HG02678 (cell line): ENCODE data around the gene KIAA0040.

Experiments used
- ATAC-seq: cut with Tn5 transposase; IDR thresholded peaks from one replicate; pipeline ENCODE4 v1.9.1; 2021; ENCODE audit warnings: mild to moderate bottlenecking, moderate library complexity; ENCODE audit not compliant: unreplicated experiment

Gene KIAA0040

DNA sequence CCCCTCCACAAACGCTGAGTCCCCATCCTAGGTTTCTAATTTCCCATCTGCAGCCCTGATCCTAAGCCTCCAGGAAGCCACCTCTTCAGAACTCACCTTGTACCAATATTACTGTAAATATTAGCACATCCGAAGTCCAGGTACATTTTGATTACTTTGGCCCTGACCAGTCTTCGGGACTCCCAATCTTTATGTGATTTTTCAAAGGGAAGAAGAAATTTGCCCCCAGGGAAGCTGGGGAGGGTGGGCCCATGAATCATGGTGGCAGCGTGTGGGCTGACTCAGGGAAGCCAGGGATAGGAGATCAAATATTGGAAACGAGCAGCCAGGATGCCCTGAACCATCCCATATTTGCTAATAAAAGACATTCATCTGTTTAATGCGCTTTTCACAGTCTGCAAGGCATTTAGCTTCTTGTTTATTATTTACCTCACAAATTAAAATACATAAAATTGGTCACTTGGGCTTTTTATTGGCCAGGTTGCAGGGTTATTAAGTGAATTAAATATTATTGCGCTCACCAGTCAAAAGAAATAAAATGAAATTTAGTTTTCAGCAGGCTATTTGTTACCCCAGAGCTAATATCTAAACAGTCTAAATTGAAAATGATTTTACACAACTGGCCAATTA lies 46.6 kb downstream of the KIAA0040 start:
- no peak for ATAC-seq

DNA sequence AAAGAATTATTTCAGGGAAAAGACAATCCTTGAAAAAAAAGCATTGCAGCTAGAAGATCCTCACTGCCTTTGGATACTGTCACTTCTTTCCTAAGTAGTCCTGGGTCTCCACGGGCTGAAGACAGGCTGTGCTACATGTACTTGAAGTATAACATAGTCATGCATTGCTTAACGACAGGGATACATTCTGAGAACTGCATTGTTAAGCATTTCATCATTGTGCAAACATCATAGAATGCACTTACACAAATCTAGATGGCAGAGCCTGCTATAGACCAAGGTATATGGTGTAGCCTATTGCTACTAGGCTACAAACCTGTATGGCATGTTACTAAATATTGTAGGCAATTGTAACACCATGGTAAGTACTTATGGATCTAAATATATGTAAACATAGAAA lies 54.0 kb downstream of the KIAA0040 start:
- ATAC-seq = no peak

DNA sequence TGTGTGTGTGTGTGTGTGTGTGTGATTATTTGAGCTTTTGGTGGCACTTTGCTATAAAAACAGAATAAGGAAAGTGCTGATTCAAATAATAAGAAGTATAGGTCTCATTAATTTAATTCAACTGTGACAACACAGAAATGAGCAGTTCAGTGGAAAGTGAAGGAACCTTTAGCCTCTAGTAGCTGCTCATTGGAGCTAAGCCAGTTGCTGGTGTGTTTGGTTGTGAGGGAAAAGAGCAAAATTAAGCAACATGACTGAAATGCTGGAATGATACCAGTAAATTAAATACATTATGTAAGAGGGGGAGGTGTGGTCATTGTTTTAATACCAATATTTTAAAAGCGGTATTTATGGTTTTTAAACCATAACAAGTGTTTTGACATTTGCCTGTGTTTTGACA lies 55.2 kb downstream of the KIAA0040 start:
- ATAC-seq = no peak

DNA sequence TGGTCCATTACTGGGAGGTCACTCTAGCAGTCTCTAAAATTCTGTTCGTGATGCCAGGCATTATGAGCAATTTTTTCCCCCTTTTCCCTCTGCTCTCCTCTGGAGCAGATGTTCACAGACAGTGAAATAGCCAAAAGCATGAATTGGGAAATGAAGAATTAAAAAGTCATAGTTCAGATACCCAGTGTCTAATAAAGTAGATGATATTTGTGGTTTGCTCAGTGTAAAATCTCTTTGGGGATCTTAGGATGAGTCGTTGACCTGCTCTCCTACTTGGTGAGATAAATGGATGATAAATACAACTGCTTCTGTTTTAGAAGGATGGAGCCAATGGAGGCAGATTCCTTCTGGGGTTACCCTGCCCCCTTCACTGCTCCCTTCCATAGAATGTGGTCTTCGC lies 56.3 kb downstream of the KIAA0040 start:
- no peak for ATAC-seq

DNA sequence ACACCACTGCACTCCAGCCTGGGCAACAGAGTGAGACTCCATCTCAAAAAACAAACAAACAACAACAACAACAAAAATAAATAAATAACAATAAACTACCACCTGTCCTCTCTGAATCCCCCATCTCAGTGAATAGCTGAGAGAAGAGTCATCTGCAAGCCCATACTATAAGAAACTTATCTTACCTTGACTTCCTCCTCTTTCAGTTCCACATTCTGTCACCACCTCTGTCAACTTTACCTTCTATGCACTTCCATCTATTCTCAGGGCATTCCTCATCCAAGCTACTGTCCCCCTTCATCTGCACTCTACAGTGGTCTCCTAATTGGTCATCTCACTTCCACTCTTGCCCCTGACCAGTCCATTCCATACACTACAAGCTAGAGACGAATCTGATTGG lies 58.1 kb downstream of the KIAA0040 start:
- no peak for ATAC-seq

DNA sequence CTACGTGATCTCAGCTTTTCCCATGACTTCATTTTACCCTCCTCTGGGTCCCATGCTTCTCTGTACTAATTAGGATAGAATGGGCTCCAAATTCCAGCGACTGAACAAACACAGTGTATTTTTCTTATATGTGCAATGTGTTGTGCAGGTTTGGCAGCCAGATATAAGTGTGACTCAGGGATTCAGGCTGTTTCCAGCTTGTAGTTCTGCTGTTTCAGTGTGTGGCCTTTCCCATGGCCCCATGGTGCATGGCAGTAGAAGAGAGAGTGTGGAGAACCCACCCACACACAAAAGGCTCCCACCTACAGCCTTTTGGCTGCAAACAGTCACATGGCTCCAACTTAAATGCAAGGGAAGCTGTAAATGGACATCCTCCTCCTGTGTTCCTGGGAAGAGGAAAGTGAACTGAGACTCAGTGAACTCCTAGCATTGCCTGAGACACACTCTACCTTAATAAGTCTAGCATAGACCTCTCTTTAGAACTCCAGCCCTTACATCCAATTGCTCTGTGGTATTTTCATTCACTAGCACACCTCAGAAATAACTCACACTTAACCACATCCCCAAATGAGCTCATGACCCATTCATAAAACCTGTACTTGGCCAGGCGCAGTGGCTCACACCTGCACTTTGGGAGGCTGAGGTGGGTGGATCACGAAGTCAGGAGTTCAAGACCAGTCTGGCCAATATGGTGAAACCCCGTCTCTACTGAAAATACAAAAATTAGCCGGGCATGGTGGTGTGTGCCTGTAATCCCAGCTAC lies 58.7 kb downstream of the KIAA0040 start:
- ATAC-seq = no peak

DNA sequence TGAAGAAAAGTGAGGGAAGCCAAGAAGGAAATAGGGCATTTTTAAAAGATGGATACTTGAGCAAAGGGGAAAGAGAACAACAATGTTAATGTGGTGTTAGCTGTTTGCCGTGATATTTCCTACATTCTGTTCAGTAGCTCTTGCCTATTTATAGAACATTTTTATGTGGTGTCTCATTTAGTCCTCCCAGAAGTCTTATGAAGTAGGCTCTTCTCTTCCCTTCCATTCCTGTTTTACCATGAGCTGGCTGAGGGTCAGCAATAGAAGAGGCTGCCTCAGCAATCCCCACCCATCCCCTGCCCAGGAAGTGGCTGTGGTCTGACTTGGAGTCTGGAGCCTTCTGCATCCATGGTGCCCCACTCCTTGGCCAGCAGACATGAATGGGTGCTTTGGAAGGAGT lies 60.1 kb downstream of the KIAA0040 start:
- ATAC-seq = no peak

DNA sequence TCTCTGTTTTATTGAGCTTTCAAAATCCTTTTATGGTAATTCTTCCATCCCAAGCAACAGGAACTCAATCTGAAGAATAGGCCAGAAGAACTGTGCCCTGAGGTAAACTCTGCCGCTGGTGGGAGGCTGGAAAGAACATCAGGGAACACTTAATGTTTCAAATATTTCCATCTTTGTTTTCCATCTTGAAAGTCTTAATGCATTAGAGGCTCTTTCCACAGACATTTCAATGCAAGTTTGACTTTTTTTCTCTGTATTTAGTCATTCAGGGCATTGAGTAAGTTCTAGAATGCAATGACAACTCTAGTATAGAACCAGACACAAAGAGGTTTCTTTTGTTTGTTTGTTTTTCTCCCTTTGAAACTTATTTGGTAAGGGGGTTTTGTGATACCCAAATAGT lies 61.5 kb downstream of the KIAA0040 start:
- no peak for ATAC-seq

DNA sequence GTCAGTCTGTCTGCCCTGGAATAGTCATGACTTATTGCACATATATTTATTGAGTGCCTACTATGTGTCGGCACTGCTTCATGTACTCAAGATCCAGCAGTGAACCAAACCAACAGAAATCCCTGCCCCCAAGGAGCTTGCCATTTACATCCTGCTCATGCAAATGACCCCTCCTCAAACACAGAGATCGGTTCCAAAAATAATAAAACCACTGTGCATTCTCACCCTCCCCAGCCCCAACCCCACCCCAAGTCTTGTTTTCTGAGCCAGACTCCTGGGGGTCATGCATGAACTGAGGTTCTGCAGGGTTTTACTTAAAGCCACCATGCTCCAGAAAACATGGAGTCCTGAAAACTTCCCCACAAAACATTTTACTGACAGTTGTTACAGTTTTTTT lies 61.9 kb downstream of the KIAA0040 start:
- ATAC-seq = no peak

DNA sequence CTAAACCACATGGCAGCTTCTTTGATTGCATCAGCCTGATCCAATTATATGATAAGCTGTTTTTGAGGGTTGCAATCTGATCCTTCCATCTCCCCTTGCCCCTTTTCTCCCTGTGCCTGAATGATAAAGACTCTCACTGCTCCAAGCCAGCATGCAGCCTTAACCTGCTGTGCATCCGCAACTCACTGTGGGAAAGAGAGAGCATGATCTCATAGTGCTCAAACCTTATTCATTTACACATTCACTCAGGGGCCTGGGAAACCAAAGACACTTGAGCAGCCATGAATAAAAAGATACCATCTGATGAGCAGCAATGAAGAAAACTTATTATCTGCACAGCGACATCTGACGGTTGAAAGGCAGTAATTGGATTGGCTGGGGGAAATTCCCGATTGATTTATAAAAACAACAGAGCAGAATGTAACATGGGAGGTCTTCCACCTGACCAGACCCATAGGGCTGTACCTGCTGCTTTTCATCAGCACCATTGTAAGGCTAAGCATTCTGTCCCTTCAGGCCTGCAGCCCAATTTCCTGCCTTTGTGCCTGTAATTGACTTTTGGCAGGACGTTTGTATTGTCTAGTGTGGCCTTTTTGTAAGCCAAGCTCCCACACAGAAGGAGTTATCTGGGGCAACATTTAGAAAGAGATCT lies 62.5 kb downstream of the KIAA0040 start:
- ATAC-seq = no peak

DNA sequence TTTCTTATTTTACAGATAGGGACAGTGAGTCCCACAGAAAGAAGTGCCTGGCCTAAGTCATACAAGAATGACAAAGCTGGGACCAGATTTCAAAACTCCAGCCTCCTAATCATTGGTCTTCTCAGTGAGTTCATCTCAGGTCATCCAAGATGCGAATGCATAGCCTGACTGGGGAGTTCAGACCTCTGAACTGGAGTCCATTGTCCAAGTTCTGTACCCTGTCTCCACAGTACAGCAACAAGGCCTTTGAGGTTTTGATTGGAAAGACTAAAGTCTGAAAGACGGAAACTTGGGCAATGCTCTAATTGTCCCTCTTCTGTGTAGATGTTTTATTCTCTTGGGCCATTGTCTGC lies 63.0 kb downstream of the KIAA0040 start:
- ATAC-seq = no peak

DNA sequence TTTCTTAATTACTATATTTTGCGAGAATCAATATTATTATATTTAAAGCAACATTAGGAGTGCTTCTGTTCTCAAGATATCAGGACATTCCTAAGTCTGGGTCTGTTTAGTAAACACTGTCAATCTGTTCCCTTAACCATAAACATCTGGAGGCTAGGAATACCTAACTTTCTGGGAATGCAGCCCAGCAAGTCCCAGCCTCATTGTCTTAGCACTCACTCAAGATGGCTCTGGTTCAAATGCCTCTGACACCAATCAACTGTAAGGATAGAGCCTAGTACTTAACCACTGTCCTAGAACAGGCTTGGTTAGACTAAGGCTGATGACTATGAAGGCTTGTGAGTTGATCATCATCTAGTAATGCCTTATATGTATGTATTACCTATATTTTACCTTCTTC lies 63.4 kb downstream of the KIAA0040 start:
- no peak for ATAC-seq

DNA sequence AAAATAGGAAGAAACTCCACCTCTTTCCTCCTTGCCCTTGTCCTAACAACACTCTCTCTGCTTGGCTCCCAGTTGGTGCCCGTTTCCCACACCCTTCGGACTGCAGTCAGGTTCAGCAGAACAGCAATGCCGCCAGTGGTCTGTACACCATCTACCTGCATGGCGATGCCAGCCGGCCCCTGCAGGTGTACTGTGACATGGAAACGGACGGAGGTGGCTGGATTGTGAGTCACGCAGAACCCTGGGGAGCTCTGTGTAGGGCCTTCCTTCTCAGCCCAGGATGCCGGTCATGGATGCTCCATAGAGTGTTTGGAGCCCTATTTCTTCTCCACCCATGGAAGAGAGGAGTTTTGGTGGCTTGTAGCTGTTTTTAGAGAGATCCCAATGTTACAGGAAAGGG lies 64.1 kb downstream of the KIAA0040 start:
- no peak for ATAC-seq

DNA sequence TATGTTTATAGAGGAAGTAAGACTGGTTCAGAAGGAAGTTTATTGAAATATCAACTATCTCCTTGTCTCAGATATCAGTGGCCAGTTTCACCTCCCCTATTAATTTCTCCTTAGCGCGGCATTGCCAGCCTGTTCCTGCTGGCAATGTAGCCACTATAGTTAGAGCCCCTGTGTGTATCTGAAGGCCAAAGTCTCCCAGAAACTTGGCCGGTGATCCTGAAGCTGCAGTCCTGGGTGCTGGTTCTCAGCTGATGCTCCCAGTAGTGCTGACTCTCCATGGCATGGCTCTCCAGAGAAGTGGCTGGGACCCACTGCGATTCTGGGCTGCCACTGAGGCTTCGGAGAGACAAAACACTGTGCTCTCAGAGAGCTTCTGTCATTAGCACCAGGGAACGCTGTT lies 65.0 kb downstream of the KIAA0040 start:
- ATAC-seq = no peak

DNA sequence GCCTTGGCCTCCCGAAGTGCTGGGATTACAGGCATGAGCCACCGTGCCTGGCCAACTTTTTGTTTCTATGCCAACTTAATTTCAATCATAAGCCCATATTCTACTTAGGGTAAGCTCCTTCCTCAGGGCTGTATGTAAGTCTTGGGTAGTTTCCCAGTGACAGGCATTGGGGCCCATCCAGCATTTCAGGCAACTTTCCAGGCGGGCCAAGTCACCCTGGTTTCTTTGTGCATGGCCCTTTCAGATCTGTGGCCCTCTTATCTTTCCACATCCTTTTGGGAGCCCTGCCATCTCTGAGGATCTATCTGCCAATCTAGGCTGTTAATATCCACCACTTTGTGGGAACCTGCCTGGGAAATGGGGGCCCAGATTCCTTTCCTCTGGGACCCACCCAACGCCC lies 66.2 kb downstream of the KIAA0040 start:
- ATAC-seq = no peak

DNA sequence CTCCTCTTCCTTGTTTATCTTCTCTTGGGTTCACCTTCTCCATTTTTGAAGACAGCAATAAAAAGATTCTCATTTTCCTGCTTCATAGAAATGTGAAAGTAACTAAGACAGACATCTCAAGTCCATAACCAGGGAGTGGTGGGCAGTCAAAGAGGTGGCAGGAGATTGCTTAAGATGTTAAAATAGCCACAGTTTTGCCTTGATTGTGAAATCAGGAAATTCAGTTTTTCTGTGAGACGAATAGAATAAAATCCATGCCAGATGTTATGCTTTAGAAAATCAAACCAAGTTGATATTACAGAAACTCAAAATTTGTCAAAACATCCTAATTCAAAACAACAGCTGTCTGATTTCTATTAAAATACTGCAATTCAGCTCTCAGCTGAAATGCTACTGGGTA lies 67.7 kb downstream of the KIAA0040 start:
- no peak for ATAC-seq

DNA sequence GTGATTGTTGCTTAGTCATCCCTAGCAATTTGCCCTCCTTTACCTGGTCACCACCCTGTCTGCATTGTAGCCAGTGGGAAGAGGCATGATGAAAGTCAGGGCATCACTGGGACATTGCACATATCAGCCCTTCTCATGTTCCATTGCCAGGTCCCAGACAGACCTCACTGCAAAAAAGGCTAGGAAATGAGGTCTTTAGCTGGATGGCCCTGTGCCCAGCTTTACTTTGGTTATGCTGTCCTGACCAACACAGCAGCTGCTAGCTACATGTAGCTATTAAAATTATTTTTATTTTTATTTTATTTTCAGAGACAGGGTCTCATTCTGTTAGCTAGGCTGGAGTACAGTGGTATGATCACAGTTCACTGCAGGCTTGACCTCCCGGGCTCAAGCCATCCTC lies 72.1 kb downstream of the KIAA0040 start:
- ATAC-seq = no peak

DNA sequence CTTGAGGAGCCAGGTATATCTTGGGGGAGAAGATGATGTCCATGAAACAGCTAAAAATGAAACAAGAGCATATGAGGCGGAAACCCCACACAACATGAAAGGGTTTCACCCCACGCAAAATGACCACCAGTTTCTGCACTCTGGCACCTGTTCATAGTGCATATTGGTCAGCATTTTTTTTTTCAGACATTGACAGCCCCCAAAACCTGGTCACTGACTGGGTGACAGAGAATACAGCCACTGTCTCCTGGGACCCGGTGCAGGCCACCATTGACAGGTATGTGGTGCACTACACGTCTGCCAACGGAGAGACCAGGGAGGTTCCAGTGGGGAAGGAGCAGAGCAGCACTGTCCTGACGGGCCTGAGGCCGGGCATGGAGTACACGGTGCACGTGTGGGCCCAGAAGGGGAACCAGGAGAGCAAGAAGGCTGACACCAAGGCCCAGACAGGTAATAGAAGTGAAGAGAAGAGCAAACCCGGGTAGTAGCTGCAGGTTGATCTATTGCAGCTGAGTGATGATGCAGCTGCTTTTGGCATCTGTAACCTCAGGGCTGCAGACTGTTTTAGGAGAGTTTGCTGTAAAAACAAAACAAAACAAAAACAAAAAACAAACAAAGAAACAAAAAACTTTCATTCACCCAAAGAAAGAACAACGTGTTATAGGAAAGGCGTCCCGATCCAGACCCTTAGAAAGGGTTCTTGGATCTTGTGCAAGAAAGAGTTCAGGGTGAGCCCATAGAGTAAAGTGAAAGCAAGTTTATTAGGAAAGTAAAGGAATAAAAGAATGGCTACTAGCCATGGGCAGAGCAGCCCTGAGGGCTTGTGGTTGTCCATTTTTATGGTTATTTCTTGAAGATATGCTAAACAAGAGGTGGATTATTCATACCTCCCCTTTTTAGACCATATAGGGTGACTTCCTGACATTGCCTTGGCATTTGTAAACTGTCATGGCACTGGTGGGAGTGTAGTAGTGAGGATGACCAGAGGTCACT lies 73.9 kb downstream of the KIAA0040 start:
- peak; percentile 63 for ATAC-seq

DNA sequence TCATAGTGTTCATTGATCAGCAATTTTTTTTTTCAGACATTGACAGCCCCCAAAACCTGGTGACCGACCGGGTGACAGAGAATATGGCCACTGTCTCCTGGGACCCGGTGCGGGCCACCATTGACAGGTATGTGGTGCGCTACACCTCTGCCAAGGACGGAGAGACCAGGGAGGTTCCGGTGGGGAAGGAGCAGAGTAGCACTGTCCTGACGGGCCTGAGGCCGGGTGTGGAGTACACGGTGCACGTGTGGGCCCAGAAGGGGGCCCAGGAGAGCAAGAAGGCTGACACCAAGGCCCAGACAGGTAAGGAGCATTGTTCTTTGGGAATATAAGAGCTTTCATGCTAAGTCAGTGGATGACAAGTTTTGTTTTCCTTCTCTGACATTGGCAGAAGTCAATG lies 75.7 kb downstream of the KIAA0040 start:
- no peak for ATAC-seq

DNA sequence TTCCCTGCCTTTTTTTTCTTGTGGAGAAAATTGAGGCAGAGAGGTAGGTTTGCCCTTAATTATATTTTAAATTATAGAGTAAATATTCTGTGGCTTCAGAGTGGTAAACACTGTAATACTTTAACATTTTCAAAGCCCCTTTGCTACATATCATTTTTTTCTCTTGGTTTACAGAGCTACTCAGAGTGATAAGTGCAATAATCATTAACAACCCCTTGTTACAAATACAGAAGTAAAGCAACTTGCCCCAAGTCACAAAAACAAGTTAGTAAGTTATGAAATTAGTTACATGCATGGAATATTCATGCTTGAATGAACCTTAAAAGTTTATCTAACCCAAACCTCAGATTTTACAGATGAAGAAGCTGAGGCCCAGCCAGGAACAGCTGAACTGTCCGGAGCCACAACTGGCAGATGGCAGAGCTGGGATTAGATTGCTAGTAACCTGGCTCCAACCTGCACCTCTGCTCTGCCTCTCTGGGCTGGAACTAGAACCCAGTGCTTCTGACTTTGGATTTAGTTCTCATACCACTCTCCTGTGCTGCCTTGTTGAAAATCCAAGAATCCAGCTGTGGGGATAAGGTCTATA lies 76.3 kb downstream of the KIAA0040 start:
- ATAC-seq = no peak

DNA sequence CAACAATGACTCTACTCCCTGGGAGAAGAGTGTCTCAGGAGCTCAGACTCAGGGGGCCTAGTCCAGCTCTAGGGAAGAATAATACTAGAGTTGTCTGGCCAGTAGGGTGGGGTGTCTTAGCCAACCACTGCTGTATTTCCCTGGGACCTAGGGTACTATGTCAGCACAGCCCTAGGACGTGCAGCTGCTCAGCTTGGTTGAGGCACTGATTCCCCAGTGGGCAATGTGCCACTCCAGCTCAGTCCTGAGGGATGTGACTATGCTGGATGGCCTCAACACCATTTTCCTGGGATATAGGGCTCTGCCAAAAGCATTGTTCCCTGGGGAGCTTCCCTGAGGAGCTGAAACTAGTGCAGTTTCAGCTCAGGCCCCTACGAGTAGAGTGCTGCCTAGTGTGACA lies 77.6 kb downstream of the KIAA0040 start:
- no peak for ATAC-seq
